Erythroblast (primary cell): ENCODE results near the gene NEDD4L.

ENCODE experiments used
- GATA1 ChIP-seq: IDR thresholded peaks from 2 replicates; pipeline ENCODE4 v1.6.1; 2011; ENCODE audit warnings: low read depth, mild to moderate bottlenecking, control low read depth, low read length, moderate library complexity
- POLR2A ChIP-seq: IDR thresholded peaks from 2 replicates; pipeline ENCODE4 v1.6.1; 2011; ENCODE audit warnings: mild to moderate bottlenecking, low read length

DNA sequence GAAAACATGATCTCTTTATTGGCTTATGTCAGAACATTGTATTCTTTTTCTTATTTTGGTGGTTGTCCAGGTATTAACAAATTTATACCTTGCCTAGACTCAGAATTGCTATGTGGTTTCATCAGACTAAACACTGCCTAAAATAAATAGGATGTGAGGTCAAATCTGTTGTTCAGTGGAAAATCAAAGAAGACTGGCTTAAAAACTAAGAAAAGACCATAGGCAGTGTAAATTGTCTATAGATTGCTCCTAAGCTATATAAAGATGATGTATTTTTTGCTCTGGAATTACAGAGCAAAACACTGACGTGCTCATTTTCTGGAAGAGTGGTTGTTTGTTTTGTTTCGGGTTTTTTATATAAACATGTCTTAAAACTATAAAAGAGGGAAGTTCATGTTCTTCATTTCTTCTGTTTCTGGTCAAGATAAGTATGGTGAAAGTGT lies 318.8 kb downstream of the NEDD4L start:
- TF ChIP-seq GATA1: no peak
- no peak for TF ChIP-seq POLR2A
